ENCODE measurements around the gene BAHCC1. TPM values are rescaled to one million over a fixed set of nuclear protein-coding genes. Genes with fewer than 3 reads are reported as not detected.
A peak's percentile ranks its signal among the peaks of the same experiment; 100 is the strongest.

The BAHCC1 gene
- polyA plus RNA-seq, 1 donor, result 17.9 TPM

DNA sequence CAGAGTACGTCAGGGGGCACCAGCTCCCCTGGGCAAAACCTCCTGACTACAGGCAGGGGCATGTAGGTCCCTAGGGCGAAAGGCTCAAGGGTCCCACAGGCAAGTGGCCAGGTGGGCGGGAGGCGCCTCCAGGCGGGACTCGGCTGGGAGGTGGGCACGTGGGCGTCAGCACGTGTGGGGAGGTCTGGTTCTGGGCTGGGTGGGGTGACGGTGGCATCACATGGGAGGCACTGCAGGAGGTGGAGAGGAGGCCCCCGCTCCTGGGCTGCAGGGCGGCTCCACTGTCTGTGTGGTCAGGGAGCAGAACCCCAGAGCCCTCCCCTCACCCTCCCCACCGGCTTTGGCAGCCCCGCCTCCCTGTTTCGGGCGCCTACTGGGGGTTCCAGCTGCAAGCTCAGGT is 64.6 kb downstream of the BAHCC1 start:
- no peak for DNase-seq

DNA sequence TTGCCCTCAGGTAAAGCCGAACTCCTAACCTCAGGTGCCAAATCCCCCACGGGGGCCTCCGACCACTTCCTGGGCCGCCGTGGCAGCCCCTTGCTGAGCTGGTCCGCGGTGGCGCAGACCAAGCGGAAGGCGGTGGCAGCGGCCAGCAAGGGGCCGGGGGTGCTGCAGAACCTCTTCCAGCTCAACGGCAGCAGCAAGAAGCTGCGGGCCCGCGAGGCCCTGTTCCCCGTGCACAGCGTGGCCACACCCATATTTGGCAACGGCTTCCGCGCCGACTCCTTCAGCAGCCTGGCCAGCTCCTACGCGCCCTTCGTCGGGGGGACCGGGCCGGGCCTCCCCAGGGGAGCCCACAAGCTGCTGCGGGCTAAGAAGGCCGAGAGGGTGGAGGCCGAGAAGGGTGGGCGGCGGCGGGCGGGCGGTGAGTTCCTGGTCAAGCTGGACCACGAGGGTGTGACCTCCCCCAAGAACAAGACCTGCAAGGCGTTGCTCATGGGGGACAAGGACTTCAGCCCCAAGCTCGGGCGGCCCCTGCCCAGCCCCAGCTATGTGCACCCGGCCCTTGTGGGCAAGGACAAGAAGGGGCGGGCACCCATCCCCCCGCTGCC is 65.7 kb downstream of the BAHCC1 start:
- no peak for DNase-seq

DNA sequence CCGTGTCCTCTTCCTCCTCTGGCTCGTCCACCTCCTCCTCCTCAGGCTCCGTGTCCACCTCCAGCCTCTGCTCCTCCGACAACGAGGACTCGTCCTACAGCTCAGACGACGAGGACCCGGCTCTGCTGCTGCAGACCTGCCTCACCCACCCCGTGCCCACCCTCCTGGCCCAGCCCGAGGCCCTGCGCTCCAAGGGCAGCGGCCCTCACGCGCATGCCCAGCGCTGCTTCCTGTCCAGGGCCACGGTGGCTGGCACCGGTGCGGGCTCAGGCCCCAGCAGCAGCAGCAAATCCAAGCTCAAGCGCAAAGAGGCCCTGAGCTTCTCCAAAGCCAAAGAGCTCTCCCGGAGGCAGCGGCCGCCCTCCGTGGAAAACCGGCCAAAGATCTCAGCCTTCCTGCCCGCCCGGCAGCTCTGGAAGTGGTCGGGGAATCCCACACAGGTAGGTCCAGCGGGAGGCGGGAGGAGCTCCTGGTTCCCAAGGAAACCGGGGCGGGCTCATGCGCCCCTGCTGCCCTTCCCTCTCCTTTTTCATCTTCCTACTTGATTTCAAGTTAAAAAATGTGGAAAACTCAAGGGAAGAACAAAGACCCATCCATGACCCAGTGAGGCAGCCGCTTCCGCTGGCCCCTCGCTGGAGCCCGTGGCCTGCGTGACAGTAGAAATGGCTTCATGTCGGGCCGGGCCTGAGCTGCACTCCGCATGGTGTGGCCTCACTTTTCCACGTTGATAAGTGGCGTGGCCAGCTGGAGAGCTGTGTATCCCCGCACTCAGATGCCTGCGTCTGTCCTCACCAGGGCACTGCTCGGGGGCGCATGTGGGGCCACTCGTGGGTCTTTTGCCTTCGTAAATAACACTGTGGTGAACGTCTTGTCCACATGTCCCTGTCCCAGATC is 66.6 kb downstream of the BAHCC1 start:
- no peak for DNase-seq

DNA sequence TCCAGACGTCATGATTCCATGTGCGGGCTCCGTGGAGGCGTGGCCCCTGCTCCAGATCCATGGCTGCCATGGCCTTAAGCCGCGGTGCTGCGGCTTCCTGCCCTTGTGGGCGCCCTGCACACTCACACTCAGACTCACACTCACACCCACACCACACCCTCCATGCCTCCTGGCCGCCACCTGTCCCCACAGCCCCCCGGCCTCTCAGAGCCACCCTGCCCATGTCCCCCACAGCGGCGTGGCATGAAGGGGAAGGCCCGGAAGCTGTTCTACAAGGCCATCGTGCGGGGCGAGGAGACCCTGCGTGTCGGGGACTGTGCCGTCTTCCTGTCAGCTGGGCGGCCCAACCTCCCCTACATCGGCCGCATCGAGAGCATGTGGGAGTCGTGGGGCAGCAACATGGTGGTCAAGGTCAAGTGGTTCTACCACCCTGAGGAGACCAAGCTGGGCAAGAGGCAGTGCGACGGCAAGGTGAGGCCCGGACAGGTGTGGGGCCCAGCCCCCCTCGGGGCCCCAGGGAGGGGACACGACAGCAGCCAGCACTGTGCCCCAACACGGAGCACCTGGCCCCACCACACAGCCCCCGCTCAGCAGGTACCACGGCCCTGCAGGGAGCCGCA is 67.4 kb downstream of the BAHCC1 start:
- DNase-seq, result no peak

DNA sequence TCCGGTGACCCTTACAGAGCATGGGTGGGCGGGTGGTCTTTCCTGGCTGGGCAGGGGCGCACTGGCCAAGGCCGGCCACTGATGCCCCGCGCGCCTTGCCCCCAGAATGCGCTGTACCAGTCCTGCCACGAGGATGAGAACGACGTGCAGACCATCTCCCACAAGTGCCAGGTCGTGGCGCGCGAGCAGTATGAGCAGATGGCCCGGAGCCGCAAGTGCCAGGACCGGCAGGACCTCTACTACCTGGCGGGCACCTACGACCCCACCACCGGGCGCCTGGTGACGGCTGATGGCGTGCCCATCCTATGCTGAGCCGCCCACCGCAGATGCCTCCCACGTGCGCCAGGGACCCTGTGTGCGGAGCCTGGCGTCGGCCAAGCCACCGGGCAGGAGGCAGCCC is 68.2 kb downstream of the BAHCC1 start:
- DNase-seq, result no peak

DNA sequence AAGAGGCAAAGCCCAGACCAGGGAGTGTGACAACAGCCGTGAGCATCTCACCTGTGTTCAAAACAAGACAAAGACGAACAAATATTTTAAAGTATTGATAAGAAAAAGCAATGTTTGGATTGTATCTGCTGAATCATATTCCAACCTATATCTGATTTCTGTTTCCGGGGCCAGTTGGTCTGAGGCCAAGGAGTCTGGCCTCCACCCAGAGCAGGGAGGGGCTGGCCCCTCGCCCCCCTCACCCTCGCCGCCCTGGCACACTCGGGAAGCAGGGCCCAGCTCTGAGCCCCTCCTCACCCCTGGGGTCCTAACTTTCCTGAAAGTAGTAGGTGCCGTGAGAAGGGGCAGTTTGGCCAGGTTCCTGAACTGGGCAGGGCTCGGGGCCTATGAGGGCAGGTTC is 69.3 kb downstream of the BAHCC1 start:
- no peak for DNase-seq

DNA sequence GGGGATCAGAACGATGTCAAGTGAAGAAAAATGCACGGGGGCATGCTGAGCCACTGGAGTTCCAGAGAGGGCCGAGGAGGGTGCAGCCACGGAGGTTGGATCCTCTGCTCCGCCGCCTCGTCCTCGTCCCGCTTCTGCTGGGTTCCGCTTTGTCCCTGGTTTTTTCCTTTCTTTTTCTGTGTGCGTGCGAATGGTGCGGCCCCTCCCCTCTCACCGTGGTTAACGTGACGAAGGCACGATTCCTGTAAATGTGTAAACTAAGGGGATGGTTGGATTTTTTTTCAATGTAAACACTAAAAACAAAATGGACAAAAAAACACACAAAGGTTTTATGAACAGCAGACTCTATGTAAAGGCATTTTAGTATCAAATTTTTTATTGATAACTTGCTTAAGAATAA is 70.7 kb downstream of the BAHCC1 start:
- no peak for DNase-seq

DNA sequence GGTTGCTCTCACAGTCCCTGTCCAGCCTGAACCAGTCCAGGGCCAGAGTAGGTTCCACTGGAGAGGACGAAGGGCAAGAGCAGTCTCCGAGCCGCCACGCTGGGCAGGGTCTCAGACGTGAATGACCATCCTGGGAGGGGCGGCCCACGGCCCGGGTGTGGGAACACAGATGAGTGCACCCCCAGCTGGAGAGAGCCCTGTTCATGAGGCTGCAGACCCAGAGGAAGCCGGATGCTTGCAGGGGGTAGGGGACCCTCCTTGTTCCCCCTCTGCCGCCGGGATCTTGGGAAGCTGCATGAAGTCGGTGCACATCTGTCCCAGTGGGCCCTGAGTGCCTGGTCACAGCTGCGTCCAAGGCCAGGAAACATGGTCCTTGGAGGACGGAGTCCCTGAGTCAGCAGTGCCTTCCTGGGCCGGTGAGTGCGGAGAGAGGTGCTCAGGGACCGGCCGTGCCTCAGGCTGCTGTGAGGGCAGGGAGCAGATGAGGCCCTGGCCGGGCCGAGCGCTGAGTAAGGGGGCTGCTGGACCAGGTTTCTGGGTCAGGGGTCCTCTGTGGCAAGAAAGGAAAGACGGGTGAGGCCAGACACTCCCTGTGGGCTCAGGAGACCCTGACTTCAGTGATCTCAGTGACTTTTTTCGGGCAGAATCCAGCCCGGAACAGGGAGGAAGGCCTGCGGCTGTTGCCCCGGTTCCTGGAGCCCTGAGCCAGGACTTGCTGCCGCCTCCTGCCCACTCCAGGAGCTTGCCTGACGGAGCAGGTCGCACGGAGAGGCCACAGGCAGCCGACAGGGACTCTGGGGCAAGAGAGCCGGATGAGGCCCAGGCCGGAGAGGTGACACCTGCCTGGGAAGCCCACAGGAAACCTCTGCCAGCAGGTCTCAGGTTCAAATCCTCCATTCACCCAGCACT is 71.6 kb downstream of the BAHCC1 start:
- no peak for DNase-seq

DNA sequence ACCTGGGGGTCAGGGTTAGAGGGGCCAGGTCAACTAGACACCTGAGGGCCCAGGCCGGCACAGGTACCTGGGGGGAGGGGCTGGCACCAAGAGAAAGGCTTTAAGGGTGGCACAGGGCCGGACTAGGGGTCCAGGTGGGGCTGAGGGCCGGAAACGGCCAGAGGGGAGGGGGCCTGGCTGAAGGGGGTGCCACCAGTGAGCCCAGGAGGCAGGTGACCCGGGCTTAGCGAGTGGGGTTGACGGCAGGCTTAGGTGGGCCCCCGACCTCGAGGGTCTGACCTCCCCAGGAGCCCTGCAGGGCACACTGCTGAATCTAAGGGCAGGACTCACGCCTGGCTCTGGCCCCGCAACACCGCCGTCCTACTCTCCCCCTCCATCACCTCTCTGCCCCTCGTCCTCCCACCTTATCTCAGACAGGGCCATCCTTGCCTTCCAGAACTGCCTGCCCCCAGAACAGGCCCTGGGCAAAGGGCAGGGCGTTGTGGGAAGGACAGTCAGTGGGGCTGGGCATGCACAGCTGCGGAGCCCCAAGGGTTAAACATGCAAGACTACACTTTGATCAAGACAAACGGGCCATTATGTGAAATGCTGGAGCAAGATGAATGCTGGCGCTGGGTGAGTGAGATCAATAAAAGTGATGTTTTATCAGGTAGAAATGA is 73.0 kb downstream of the BAHCC1 start:
- DNase-seq, result no peak

DNA sequence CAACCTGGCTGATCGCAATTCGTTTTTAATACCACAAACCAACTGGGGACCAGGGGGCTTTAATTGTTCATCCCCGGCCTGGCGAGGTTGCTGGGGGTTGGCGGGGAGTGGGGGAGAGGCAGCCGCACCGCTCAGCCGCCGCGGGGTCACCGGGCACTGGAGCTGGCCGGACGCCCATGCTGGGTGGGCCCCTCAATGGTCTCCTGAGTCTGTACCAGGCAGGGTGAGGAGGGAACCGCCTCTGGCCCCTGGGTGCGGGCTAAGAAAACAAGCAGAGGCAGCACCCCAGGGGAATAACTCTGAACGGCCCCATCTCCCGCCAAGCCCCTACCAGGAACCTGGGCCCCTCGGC is 73.5 kb downstream of the BAHCC1 start:
- no peak for DNase-seq

DNA sequence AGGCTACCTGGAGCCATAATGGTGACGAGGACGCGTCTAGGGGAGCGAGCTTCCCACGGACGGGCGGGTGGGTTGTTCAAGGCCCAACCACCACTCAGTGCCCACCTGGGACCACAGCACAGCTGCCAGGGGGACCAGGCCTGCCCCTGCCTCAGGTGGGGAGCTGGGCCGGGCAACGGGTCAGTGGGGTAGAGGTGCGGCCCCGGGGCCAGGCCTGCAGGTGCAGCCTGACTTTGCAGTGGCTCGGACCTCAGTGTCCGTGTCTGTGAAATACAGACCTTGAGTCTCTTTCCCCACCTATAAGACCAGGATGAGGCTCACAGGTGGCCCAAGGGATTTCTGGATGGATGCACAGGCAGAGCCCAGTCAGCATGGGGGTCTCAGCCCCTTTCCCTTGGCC is 74.0 kb downstream of the BAHCC1 start:
- DNase-seq, result no peak

DNA sequence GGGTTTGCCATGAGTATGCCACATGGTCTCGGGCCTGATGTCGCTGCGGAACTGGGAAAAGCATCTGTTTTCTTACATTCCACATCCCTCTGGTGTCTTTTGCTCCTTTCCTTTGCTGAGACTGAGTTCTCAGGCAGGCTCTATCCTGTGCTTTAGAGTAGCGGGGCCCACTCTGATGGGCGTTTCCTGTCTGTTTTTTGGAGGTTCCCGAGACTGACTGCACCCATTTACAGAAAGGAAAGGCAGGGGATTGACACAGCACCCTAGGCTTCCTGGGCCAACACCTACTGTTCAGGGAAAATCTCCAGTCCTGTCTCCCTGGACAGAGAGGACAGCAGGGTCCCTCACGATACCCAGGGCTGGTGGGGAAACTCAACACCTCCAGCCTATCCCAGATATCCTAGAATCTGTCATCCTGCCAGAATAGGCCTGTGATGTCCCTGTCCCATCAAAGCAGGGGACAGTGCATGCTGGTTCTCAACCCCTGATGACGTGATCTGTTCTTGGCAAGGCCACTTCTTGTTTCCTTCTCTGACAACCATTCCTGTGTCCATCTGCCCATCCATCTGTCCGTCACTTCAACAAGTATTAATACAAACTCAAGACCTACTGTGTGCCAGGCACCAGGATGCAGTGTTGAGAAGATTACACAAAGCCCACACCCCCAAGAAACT is 75.2 kb downstream of the BAHCC1 start:
- DNase-seq, result no peak

DNA sequence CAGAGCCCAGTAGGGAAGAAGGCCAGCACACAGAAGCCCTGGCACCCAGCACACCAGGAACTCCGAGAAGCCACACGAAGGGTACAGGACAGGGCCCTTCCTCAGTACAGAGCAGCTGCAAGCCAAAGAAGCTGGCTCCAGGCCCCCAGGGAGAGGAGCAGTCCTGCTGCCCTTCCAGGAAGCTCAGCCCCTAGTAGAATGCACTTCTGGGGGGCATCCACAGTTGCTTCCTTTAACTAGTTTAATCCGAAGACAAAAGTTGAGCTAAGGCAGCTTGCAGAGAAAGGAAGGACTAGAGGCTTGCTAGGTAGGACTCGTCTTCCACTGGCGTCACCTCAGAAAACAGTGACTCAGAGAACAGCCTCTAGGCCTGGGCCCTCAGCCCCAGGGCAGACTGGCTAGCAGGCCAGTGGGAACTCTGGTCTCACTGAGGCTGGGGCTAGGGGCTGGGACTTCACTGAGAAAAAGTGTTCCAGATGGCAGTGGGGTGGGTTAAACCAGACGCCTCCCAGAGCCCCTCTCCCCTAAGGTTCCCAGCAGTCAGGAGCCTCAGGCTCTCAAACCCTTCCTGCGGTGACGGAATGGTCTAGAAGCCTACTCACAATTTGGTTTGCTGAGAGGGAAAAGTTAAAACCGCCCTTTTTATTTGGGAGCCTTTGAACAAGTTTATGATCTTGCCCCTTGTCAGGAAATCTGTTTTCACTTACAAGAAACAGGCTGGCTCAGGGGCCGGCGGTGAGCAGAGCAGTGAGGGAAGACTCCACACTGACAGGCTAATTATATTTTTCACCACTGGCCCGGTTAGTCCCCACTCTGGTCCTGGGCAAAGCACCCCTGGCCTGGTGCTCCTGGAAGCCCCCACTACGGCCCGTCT is 75.9 kb downstream of the BAHCC1 start:
- DNase-seq, result no peak

DNA sequence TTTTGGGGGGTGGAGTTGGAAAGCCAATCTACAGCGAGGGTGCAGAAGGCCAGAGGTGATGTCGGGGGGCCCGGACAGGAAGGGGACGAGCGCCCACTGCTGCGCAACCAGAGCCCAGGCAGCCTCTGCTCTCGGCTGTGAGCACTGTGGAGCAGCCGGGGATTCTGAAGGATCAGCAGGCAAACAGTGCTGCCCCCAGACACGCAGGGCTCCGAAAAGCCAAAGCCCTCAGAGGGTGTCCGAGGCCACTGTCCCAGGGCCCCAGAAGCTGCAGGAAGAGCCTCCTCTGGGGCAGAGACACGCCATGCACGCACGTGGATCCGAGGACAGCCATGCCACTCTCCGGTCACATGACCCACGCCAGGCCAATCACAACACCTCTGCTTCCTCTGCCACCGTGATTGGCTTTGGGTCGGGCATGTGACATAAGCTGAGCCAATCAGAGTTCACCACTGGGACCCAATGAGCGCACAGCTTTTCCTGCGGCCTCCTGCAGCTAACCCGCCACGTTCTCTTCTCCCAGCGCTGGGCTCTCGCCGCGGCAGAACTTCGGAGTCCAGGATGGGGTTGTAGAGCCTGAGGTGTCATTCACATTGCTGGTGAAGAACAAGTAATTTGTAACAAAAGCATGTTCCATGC is 76.7 kb downstream of the BAHCC1 start:
- peak; percentile 75 for DNase-seq

DNA sequence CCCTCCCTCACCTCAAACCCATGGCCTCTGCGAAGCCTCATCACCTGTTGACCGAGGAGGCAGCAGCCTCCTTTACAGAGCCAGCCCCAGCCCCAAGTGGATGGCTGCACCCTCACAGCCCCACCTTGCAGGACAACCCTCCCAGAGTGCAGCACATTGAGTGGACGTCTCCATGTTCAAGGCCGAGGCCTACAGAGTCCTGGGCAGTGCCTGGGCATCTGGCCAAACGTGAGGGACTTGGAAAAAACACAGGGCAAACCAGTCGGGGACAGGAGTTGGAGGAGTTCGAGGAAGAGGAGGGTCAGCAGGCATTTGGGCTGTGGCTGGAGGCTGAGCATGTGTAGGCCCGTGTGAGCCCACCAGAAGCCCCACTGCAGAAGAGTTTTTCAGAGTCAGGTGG is 77.8 kb downstream of the BAHCC1 start:
- DNase-seq, result no peak

DNA sequence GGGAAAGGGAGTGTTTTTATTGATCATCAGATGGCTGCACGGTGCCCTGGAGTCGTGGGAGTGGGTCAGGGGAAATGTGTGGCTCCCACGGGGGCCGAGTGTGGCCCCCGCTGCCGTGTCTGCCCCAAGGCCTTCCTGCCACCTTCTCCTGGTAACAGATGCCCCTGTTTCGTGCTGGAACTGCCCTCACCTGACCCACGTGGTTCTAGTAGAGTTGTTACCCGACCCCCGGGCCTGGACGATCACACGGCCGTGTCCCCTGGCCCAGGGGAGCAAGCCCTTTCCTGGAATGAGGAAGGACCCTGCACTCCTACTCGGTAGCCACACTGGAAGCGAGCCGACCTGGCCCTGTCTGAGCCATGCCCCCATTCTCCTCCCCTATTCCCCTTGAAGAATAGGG is 79.7 kb downstream of the BAHCC1 start:
- DNase-seq, result no peak

DNA sequence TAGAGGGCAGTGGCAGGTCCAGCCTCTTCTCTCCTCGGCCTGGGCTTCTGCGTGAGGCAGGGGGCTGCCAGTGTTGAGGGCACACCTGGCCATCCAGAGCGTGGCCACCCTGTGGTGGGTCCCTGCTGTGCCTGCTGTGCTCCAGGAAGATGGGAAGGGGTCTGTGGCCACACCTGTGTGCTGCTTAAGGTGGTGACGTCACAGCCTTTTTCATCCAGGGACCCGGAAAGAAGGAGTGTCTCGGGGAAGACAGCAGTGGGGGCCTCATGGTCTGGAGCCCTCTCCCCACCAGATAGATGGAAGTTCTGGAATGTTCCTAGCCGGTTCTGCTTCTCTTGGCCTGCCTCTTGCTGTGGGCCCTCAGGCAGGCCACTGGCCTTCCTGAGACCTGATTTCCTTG is 80.8 kb downstream of the BAHCC1 start:
- DNase-seq, result no peak

DNA sequence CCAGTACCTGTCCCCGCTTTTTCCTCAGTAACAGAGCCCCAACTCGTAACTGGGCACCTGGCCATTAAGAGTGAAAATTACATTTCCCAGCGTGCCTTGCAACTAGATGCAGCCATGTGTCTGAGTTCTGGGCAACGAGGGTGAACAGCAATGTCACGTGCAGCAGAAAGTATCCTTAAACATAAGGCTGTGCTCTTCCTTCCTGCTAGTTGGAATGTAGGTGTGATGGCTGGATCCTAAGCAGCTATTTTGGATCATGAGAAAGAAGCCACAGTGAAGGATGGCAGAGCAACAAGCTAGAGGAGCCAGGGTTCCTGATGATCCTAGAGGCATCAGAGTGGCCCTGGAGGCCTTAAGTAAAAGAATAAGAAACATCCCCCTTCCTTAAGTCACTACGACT is 81.4 kb downstream of the BAHCC1 start:
- DNase-seq, result no peak

DNA sequence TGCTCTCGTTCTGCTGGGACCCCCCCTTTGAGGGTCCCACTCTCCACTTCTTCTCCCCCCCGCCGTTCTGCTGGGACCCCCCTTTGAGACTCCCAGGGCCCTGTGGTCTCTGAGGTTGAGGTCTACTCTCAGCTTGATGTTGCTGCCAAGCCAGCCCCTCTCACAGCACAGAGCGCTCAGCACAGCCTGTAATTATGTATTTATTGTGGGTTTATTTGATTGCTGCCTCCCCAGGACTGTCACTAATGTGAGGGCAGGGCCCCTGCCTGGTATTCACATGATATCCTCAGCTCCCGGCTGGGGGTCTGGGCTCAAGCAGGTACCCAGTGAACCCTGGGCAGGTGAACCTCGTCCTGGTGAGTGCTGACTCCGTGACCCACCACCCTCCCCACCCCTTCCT is 81.9 kb downstream of the BAHCC1 start:
- no peak for DNase-seq

DNA sequence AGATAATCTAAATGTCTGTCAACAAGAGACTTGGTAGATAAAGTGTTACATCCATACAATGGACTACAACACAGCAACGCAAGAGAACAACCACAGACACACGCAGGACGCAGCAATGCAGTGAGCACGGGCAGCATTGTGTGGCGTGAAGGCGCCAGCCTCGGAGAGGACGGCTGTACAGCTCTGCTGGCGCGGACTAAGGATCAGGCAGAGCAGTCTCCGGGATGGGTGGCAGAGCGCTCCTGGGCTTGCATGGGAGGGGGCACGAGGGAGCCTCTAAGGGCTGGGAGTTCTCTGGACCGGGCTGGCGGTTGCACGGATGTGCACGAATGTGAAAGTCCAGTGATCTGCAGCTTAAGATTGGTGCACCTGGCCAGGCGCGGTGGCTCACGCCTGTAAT is 82.9 kb downstream of the BAHCC1 start:
- DNase-seq, result no peak

All from left kidney (tissue), 2 donors.